ENCODE data around the gene IDI1. TPM values are rescaled to one million over a fixed set of nuclear protein-coding genes. Genes with fewer than 3 reads are reported as not detected.

The IDI1 gene
- total and polyA plus RNA-seq, 2 of the 13 experiments (the other 11 are each of a cell fraction or from before 2014, with no cell fraction given): 44.4 to 145 TPM

GRCh38 chr10:1011696-1012095 lies 37.2 kb downstream of the IDI1 start:
- no peak overlapping the region for H3K27ac ChIP-seq (ENCODE audit: extremely low read length, insufficient read depth, low read length)
- H3K27me3 ChIP-seq (ENCODE audit: control insufficient read depth in 1 of 2, insufficient read depth in 2 of 2, low read length in 2 of 2): no peaks in the 10 kb centered on the region
- peak; percentile 47 for TF ChIP-seq AGO2 (optimal IDR thresholded peaks at IDR 0.05; ENCODE audit: low read depth, low read length)
- no peak for TF ChIP-seq SMAD3 (CRISPR knock-in tag; IDR thresholded peaks at IDR 0.05)
- no TSS peak for BruUV-seq (replicated peaks)
- H3K79me2 ChIP-seq (ENCODE audit: insufficient read depth, low read length): no peaks in the 10 kb centered on the region
- H3K4me1 ChIP-seq (ENCODE audit: insufficient read depth, low read length): no peaks in the 10 kb centered on the region
- FAIRE-seq (no peak), DNase-seq (ENCODE audit: low spot score) (no peak), ATAC-seq (no peak; the same call in 2 of the 3 replicates)
- 99% methylated on average over 16 of the region's 16 CpGs for WGBS (ENCODE audit: low lambda C conversion rate)
- ChIA-PET POLR2A (no interaction called here), CTCF (ENCODE audit: low intra/inter-chr PET ratio, low total read pairs) (no interaction called here)
- H3K36me3 ChIP-seq (replicated peaks in 1 of 2; ENCODE audit: control insufficient read depth in 1 of 2, insufficient read depth in 2 of 2, low read length in 2 of 2): peaks cover 42 to 88% of the 10 kb centered on the region in 2 experiments
- no peaks in the 10 kb centered on the region for H3K9me3 ChIP-seq (ENCODE audit: low read length)
- no peak overlapping the region for H2AFZ ChIP-seq (ENCODE audit: low read length)
- no peak overlapping the region for H3K4me3 ChIP-seq (replicated peaks in 1 of 3; ENCODE audit: insufficient read depth in 1 of 3, low read depth in 2 of 3, low read length in 3 of 3)
- in situ Hi-C loops (cut with HindIII; ENCODE audit: extremely low pct_ligation_motif_present, low pct_unique_long_range_greater_than_20kb): no loop called here
- no peak overlapping the region for H3K4me2 ChIP-seq (ENCODE audit: low read depth, low read length)
- no peaks in the 10 kb centered on the region; the same call in 1 of the 2 replicates for H4K20me1 ChIP-seq (ENCODE audit: insufficient read depth, low read length)
- intact Hi-C loops (cut with micrococcal nuclease; ENCODE audit: unreplicated experiment): no loop called here
- no peak overlapping the region for H3K9ac ChIP-seq (ENCODE audit: insufficient read depth, low read depth, low read length)

GRCh38 chr10:1010703-1011102 lies 38.2 kb downstream of the IDI1 start:
- Histone ChIP-seq H3K27ac (ENCODE audit: extremely low read length, insufficient read depth, low read length) (no peak overlapping the region), H2AFZ (ENCODE audit: low read length) (no peak overlapping the region), H3K4me2 (ENCODE audit: low read depth, low read length) (no peak overlapping the region), H3K9me3 (ENCODE audit: low read length) (no peaks in the 10 kb centered on the region), H3K4me1 (ENCODE audit: insufficient read depth, low read length) (no peaks in the 10 kb centered on the region), H3K79me2 (ENCODE audit: insufficient read depth, low read length) (no peaks in the 10 kb centered on the region), H3K9ac (ENCODE audit: insufficient read depth, low read depth, low read length) (no peak overlapping the region), H3K27me3 (ENCODE audit: control insufficient read depth in 1 of 2, insufficient read depth in 2 of 2, low read length in 2 of 2) (no peaks in the 10 kb centered on the region), H3K36me3 (replicated peaks in 1 of 2; ENCODE audit: control insufficient read depth in 1 of 2, insufficient read depth in 2 of 2, low read length in 2 of 2) (peaks cover 37 to 88% of the 10 kb centered on the region in 2 experiments), H3K4me3 (replicated peaks in 1 of 3; ENCODE audit: insufficient read depth in 1 of 3, low read depth in 2 of 3, low read length in 3 of 3) (no peak overlapping the region), H4K20me1 (ENCODE audit: insufficient read depth, low read length) (no peaks in the 10 kb centered on the region; the same call in 1 of the 2 replicates)
- ATAC-seq (peak; percentile 31), DNase-seq (ENCODE audit: low spot score) (no peak), FAIRE-seq (no peak)
- TF ChIP-seq AGO2 (optimal IDR thresholded peaks at IDR 0.05; ENCODE audit: low read depth, low read length) (peak; percentile 17), ZNF512B (CRISPR knock-in tag; IDR thresholded peaks at IDR 0.05; ENCODE audit: borderline replicate concordance) (no peak)
- POLR2A ChIA-PET: no interaction called here
- 95% methylated on average over 7 of the region's 7 CpGs for WGBS (ENCODE audit: low lambda C conversion rate)
- in situ Hi-C loops (cut with HindIII; ENCODE audit: extremely low pct_ligation_motif_present, low pct_unique_long_range_greater_than_20kb): no loop called here
- CTCF ChIA-PET (ENCODE audit: low intra/inter-chr PET ratio, low total read pairs): no interaction called here
- intact Hi-C loops (cut with micrococcal nuclease; ENCODE audit: unreplicated experiment): no loop called here
- no TSS peak for BruUV-seq (replicated peaks)
